ENCODE data around the gene SCNN1A. TPM values are rescaled to one million over a fixed set of nuclear protein-coding genes. Genes with fewer than 3 reads are reported as not detected.
A peak's percentile ranks its signal among the peaks of the same experiment; 100 is the strongest.
"Not testable (repeated sequence)": the region's sequence is repeated elsewhere in the genome, so short reads cannot be mapped to it uniquely, and the experiment has no call there.

Gene SCNN1A
- polyA plus RNA-seq, 1 experiment = 0.36 TPM

DNA sequence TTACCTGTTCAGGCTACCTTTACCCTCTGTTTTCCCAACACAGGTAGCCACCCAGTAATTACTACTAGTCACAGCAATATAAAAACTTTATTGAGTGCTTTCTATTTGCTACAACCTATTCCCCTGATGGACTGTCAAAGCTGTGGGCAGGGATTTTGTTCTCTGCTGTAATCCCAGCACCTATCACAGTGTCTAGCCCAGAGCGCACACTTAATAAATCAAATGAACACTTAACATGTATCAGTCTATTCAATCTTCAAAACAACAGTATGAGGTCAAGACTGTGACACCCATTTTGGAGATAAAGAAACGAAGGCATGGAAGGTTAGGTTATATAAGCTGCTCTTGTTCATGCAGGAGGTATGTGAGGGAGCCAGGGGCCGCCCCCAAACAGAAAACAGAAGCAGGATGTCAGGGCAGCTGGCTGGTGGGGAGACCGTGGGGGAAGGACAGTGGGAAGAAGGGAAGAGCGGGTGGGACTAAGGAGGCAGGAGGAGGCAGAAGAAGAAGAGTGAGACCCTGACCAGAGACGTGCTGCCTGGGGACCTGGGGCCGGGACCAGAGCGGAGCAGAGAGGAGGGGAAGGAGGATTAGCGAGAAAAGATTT, 35.2 kb downstream of the SCNN1A start:
- DNase-seq (ENCODE audit: low read depth) = no peak
- ChIA-PET CTCF (interaction anchor here (1.3 to 2.1 kb wide), 2 partner anchors 31 to 125 kb away, joined by 3 to 7 read pairs; no protein-coding TSS in a partner anchor), POLR2A (interaction anchor here (0.6 kb wide), 1 partner anchor 10 kb away, joined by 3 read pairs; no protein-coding TSS in a partner anchor)
- H3K27me3 ChIP-seq (ENCODE audit: control insufficient read depth, insufficient read depth, low read length) = no peaks in the 10 kb centered on the region
- TF ChIP-seq, protein P1, sequence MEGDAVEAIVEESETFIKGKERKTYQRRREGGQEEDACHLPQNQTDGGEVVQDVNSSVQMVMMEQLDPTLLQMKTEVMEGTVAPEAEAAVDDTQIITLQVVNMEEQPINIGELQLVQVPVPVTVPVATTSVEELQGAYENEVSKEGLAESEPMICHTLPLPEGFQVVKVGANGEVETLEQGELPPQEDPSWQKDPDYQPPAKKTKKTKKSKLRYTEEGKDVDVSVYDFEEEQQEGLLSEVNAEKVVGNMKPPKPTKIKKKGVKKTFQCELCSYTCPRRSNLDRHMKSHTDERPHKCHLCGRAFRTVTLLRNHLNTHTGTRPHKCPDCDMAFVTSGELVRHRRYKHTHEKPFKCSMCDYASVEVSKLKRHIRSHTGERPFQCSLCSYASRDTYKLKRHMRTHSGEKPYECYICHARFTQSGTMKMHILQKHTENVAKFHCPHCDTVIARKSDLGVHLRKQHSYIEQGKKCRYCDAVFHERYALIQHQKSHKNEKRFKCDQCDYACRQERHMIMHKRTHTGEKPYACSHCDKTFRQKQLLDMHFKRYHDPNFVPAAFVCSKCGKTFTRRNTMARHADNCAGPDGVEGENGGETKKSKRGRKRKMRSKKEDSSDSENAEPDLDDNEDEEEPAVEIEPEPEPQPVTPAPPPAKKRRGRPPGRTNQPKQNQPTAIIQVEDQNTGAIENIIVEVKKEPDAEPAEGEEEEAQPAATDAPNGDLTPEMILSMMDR (IDR thresholded peaks at IDR 0.05; ENCODE audit: insufficient read depth, low read depth, low read length) = no peak
- H3K4me3 ChIP-seq (ENCODE audit: low read depth, low read length) = peak overlapping the region; percentile 90
- no peaks in the 10 kb centered on the region; the same call in 1 of the 2 replicates for H3K36me3 ChIP-seq (ENCODE audit: control insufficient read depth, insufficient read depth, low read length)

DNA sequence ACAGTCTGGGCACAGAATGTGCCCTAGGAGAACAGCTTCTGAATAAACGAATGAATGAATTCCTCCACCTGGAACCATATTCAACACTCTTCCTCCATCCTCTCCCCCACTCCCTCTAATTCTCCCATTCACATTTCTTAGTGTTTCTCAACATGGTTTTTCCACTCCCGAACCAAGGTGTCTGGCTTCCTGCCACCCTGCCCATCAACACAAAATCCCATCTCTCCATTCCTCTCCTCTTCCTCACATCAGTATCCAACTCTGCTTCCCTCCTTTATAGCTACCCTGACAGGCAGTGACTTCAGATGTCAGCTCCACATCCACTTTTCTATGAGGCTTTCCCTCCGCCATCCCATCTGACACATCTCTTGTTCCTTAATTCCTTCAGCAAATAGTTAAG, 36.4 kb downstream of the SCNN1A start:
- Histone ChIP-seq H3K27me3 (ENCODE audit: control insufficient read depth, insufficient read depth, low read length) (no peaks in the 10 kb centered on the region), H3K4me3 (ENCODE audit: low read depth, low read length) (peak overlapping the region; percentile 90), H3K36me3 (ENCODE audit: control insufficient read depth, insufficient read depth, low read length) (peaks cover 2% of the 10 kb centered on the region)
- no peak for DNase-seq (ENCODE audit: low read depth)
- POLR2A ChIA-PET = no interaction called here
- CTCF ChIA-PET = interaction anchor here (0.6 to 2.1 kb wide), 8 partner anchors 18 to 221 kb away, joined by 3 to 7 read pairs (median 4); no protein-coding TSS in a partner anchor
- TF ChIP-seq, protein P1 (IDR thresholded peaks at IDR 0.05; ENCODE audit: insufficient read depth, low read depth, low read length) = no peak

DNA sequence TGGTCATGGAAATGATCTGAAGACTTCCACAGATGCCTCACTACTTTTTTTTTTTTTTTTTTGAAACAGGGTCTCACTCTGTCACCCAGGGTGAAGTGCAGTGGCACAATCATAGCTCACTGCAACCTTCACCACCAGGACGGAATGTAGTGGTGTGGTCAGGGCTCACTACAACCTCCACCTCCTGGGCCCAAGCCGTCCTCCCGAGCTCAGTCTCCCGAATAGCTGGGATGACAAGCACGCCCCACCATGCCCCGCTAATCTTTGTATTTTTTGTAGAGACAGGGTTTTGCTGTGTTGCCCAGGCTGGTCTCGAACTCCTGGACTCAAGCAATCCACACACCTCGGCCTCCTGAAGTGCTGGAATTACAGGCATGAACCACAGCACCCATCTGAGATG, 36.8 kb downstream of the SCNN1A start:
- H3K36me3 ChIP-seq (ENCODE audit: control insufficient read depth, insufficient read depth, low read length); H3K27me3 ChIP-seq (ENCODE audit: control insufficient read depth, insufficient read depth, low read length); POLR2A ChIA-PET; H3K4me3 ChIP-seq (ENCODE audit: low read depth, low read length); DNase-seq (ENCODE audit: low read depth): not testable (repeated sequence)
- CTCF ChIA-PET = interaction anchor here (0.7 to 2.1 kb wide), 6 partner anchors 18 to 221 kb away, joined by 3 to 7 read pairs (median 4); no protein-coding TSS in a partner anchor

DNA sequence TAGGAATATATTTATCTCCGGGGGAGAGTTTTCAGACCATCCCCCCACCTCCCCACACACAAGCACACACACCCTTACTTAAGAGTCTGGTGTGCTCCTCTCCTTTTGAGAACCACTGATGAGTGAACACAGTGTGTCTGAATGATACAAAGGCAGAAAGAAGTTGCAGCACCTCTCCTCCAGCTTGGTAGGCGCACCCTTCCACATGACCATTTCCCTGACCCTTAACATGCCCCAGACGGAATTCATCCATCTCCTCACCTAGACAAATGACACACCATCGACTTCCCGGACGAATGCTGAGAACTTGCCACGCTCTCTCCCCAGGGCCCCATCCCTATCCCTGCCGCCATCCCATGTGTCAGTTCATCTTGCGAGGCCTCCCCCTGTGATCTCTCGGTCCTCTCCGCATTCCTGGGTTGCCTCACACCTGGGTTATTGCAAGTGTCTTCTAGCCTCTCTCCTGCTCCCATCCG, 37.4 kb downstream of the SCNN1A start:
- ChIA-PET CTCF (interaction anchor here (1.2 to 4.2 kb wide), 4 partner anchors 19 to 222 kb away, joined by 3 to 22 read pairs (median 4); no protein-coding TSS in a partner anchor), POLR2A (no interaction called here)
- no peaks in the 10 kb centered on the region for H3K27me3 ChIP-seq (ENCODE audit: control insufficient read depth, insufficient read depth, low read length)
- TF ChIP-seq, protein P1 (IDR thresholded peaks at IDR 0.05; ENCODE audit: insufficient read depth, low read depth, low read length) = no peak
- H3K36me3 ChIP-seq (ENCODE audit: control insufficient read depth, insufficient read depth, low read length) = peaks cover 12% of the 10 kb centered on the region
- H3K4me3 ChIP-seq (ENCODE audit: low read depth, low read length) = peak overlapping the region; percentile 6; the same call in 1 of the 2 replicates
- DNase-seq (ENCODE audit: low read depth) = no peak

DNA sequence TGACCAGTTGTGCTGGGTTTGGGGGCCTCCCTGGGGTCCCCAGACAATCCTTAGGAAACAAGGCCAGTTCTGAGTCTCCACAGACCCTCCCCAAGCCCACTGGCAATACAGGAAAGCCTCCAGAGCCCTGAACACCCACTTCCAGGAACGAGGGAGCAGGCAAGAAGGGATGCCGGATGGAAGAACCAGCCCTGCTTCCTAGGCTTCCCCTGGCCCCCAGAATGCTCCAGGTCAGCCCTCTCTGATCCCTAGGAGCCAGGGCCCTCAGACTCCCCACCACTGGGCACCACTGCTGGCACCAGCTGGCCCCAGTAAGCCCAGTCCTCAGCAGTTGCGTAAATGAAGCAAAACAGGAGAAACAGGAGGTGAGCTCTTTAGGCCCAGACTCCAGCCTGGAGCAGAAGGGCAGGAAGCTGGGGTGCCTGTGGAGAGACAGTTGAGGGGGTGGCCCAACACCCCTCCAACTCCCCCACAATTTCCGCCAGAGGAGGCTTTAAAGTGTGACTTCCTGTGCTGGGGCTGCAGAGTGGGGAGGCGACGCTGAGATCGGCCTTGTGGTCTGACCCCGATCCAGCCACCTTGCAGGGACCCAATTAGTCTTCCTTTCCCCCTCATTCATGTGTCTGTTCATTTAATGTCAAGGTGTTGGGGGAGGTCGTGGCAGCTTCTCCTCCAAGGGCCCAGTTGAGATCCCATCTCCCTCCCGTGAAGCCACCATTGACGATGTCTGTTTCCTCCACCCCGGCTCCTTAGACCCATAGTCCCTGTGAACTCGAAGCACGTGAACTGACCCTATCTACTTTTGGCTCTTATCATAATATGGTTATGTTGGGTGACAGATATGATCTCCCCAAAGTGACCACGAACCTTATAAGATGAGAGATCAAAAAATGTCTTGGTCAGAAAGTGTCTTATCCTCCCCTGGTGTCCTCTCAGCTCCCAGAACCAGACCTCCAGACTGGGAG, 38.2 kb downstream of the SCNN1A start:
- H3K36me3 ChIP-seq (ENCODE audit: control insufficient read depth, insufficient read depth, low read length) = peaks cover 15% of the 10 kb centered on the region
- no peak for DNase-seq (ENCODE audit: low read depth)
- CTCF ChIA-PET = interaction anchor here (1.1 to 4.2 kb wide), 6 partner anchors 11 to 128 kb away, joined by 3 to 22 read pairs (median 10); partner anchors contain the start of gene LTBR

More for the DNA sequence above, 38.2 kb downstream of the SCNN1A start:
- POLR2A ChIA-PET = interaction anchor here (0.6 to 2.2 kb wide), 4 partner anchors 8 to 197 kb away, joined by 5 to 23 read pairs (median 10); partner anchors contain the start of gene GAPDH
- Histone ChIP-seq H3K27me3 (ENCODE audit: control insufficient read depth, insufficient read depth, low read length) (no peaks in the 10 kb centered on the region), H3K4me3 (ENCODE audit: low read depth, low read length) (peak overlapping the region; percentile 32)
- TF ChIP-seq, protein P1 (IDR thresholded peaks at IDR 0.05; ENCODE audit: insufficient read depth, low read depth, low read length) = no peak
